ENCODE measurements around the gene SNTA1. TPM values are rescaled to one million over a fixed set of nuclear protein-coding genes. Genes with fewer than 3 reads are reported as not detected.

Gene SNTA1
- total and polyA plus RNA-seq, 4 experiments from 2014 or later: 5.1 to 9.2 (median 6.5) TPM

DNA sequence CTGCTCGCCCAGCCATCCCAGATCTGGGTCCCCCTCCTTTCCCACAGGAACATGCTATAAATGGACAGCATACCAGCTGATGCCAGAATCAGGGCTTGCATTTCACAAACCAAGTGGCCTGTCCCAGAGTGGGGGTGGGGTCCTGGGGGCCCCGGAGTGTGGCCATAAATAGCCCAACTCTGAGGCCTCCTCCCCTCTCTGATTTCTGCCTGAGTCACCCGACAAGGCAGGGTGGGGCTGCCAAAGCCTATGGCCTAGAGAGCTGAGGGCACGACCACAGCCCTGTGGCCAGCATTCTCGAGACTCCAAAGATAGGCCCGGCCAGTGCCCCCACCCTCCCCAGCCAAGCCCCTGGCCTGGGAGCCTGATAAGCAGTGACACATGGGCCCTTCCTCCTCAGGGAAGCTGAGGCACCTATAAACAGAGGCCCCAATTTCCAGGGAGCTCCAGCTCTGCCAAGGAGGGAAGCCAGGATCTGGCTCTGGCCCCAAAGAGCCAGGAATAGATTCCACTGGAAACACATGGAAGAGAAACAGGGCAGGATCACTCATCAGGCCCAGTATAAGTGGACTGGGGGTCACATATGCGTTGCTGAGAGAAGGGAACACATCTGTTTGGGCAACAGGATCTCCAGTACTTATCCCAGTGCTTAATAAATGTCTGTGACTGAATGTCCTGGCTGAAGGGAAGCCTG lies 20.3 kb downstream of the SNTA1 start:
- DNase-seq: no peak
- H3K27me3 Mint-ChIP-seq: no peaks in the 10 kb centered on the region
- H3K36me3 ChIP-seq (ENCODE audit: insufficient read depth, low read length): no peaks in the 10 kb centered on the region
- no peak overlapping the region for H3K4me3 ChIP-seq (ENCODE audit: low read length in 2 of 2)
- H3K27ac Mint-ChIP-seq: no peak overlapping the region
- H3K36me3 Mint-ChIP-seq: peaks cover 0 to 2% of the 10 kb centered on the region in 2 donors
- no peaks in the 10 kb centered on the region for H3K4me1 Mint-ChIP-seq
- no peaks in the 10 kb centered on the region for H3K4me1 ChIP-seq (ENCODE audit: insufficient read depth, low read length)
- ChIA-PET CTCF (ENCODE audit: partially characterized antibody) (no interaction called here), POLR2A (ENCODE audit: partially characterized antibody) (no interaction called here)
- H3K27ac ChIP-seq (ENCODE audit: low read depth, low read length): no peak overlapping the region
- no peak overlapping the region for H3K4me3 Mint-ChIP-seq
- no peaks in the 10 kb centered on the region for H3K9me3 Mint-ChIP-seq
- H3K27me3 ChIP-seq (ENCODE audit: insufficient read depth, low read length): no peaks in the 10 kb centered on the region
- no peaks in the 10 kb centered on the region for H3K9me3 ChIP-seq (ENCODE audit: control insufficient read depth in 1 of 2, low read length in 2 of 2)
- intact Hi-C loops (cut with micrococcal nuclease): no loop called here

DNA sequence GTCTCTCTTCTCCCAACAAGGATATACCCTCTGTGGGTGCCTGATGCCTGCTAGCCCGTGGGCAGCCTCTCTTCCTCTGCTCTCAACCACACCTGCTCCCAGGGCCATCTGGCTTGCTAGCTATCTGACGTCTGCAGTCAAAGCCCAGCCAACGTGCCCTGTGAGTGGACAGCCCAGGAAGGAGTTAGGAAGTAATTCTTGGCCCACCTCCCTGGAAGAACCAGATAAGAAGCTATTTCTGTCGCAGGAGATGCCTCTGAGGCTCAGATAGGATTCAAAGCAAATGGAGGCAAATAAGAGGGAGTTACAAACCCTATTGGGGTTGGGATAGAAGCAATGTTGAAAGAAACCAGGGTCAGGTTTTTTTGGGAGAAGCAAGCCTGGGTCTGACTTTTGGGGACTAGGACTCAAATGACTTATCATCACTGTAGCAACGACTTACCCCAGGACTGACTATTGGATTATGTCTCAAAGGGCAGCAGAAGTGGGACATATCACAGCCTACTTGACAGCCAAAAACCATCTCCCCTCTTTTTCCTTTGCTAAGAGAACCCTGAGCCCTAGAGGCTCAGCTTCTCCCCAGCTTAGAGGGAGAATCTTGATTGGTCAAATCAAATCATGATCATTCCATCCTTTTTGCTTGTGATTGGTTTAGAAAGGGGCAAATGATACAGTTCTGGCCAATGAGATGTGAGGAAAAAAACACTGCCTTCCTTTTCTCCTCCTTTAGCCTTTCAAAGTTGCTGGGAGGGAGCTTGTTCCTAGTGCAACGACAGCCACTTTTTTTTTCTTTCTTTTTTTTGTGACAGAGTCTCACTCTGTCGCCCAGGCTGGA lies 24.2 kb downstream of the SNTA1 start:
- DNase-seq: no peak
- Mint-ChIP-seq H3K4me1 (no peaks in the 10 kb centered on the region), H3K9me3 (no peaks in the 10 kb centered on the region), H3K27me3 (no peaks in the 10 kb centered on the region), H3K36me3 (peaks cover 0 to 3% of the 10 kb centered on the region in 2 donors), H3K27ac (peak overlapping the region in 2 of 7 donors; percentile 53 to 60), H3K4me3 (no peak overlapping the region)
- ChIA-PET CTCF (ENCODE audit: partially characterized antibody) (no interaction called here), POLR2A (ENCODE audit: partially characterized antibody) (interaction anchor here (1.2 kb wide), 1 partner anchor 24 kb away, joined by 4 read pairs; the partner anchor contains the start of gene SNTA1)
- H3K4me3 ChIP-seq (ENCODE audit: low read length in 2 of 2): no peak overlapping the region
- no peak overlapping the region for H3K27ac ChIP-seq (ENCODE audit: low read depth, low read length)
- no peaks in the 10 kb centered on the region for H3K4me1 ChIP-seq (ENCODE audit: insufficient read depth, low read length)
- H3K36me3 ChIP-seq (ENCODE audit: insufficient read depth, low read length): no peaks in the 10 kb centered on the region
- intact Hi-C loops (cut with micrococcal nuclease): no loop called here
- no peaks in the 10 kb centered on the region for H3K9me3 ChIP-seq (ENCODE audit: control insufficient read depth in 1 of 2, low read length in 2 of 2)
- no peaks in the 10 kb centered on the region for H3K27me3 ChIP-seq (ENCODE audit: insufficient read depth, low read length)

DNA sequence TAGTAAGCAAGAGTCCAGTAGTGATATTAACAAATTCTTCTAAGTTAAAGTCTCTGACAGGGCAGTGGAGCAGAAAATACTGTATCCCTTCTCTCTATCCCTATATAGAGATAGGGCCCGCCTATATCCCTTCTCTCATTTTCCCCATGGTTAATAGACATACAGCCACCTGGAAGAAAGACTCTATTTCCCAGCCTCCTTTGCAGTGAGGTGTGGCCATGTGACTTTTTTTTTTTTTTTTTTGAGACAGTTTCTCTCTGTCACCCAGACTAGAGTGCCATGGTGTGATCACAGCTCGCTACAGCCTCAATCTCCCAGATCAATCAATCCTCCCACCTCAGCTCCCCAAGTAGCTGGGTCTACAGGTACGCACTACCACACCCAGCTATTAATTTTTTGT lies 25.5 kb downstream of the SNTA1 start:
- no peak for DNase-seq
- Histone ChIP-seq H3K9me3 (ENCODE audit: control insufficient read depth in 1 of 2, low read length in 2 of 2) (no peaks in the 10 kb centered on the region), H3K4me3 (ENCODE audit: low read length in 2 of 2) (no peak overlapping the region), H3K36me3 (ENCODE audit: insufficient read depth, low read length) (no peaks in the 10 kb centered on the region), H3K27me3 (ENCODE audit: insufficient read depth, low read length) (no peaks in the 10 kb centered on the region), H3K4me1 (ENCODE audit: insufficient read depth, low read length) (no peaks in the 10 kb centered on the region), H3K27ac (ENCODE audit: low read depth, low read length) (no peak overlapping the region)
- Mint-ChIP-seq H3K4me3 (no peak overlapping the region), H3K36me3 (peaks cover 0 to 3% of the 10 kb centered on the region in 2 donors), H3K27me3 (no peaks in the 10 kb centered on the region), H3K4me1 (no peaks in the 10 kb centered on the region), H3K9me3 (no peaks in the 10 kb centered on the region), H3K27ac (no peak overlapping the region)
- ChIA-PET CTCF (ENCODE audit: partially characterized antibody) (no interaction called here), POLR2A (ENCODE audit: partially characterized antibody) (no interaction called here)
- intact Hi-C loops (cut with micrococcal nuclease): no loop called here

DNA sequence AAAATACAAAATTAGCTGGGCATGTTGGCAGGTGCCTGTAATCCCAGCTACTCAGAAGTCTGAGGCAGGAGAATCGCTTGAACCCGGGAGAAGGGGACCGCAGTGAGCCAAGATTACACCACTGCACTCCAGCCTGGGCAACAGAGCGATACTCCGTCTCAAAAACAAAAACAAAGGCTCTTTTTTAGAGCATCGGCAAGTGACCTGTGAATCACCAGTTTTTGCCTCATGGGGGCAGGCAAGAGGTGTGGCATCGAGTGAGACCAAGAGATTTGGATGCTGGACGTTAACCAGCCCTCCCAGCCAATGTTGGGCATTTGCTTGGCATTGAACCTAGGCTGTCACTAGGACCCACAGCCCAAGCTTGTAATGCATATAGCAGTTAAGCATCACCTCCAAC lies 27.6 kb downstream of the SNTA1 start:
- peaks cover 0 to 3% (median 3%) of the 10 kb centered on the region in 4 donors for H3K4me1 Mint-ChIP-seq
- CTCF ChIA-PET (ENCODE audit: partially characterized antibody): no interaction called here
- DNase-seq: no peak

DNA sequence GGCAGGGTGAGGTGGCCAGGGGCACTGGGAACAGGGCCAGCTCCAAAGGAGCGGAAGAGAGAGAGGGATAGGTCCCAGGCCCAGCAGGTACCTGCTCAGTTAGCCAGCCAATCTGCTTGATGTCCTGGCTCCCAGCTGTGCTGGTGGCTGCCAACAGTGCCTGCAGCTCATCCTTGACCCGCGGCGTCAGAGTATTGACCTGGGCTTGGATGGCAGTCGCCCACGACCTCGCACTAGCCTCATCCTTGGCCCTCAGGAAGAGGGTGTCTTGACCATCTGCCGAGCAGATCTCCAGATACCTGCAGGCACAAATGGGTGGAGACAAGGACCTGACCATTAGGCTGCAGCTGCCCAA lies 31.1 kb downstream of the SNTA1 start:
- CTCF ChIA-PET (ENCODE audit: partially characterized antibody): no interaction called here
- H3K27me3 ChIP-seq (ENCODE audit: insufficient read depth, low read length): no peaks in the 10 kb centered on the region
- no peak overlapping the region for H3K27ac Mint-ChIP-seq
- peaks cover 13 to 15% of the 10 kb centered on the region in 2 donors for H3K36me3 Mint-ChIP-seq
- peaks cover 2 to 6% (median 4%) of the 10 kb centered on the region in 4 donors for H3K4me1 Mint-ChIP-seq
- no peak for DNase-seq
- intact Hi-C loops (cut with micrococcal nuclease): no loop called here
- H3K4me3 ChIP-seq (ENCODE audit: low read length in 2 of 2): no peak overlapping the region
- H3K27ac ChIP-seq (ENCODE audit: low read depth, low read length): no peak overlapping the region
- H3K9me3 ChIP-seq (ENCODE audit: control insufficient read depth in 1 of 2, low read length in 2 of 2): no peaks in the 10 kb centered on the region
- H3K4me1 ChIP-seq (ENCODE audit: insufficient read depth, low read length): no peaks in the 10 kb centered on the region
- no peak overlapping the region for H3K4me3 Mint-ChIP-seq
- no peaks in the 10 kb centered on the region for H3K27me3 Mint-ChIP-seq
- no peaks in the 10 kb centered on the region for H3K9me3 Mint-ChIP-seq
- POLR2A ChIA-PET (ENCODE audit: partially characterized antibody): interaction anchor here (1.4 kb wide), 1 partner anchor 11 kb away, joined by 3 read pairs; the partner anchor contains the start of gene CDK5RAP1
- peaks cover 5% of the 10 kb centered on the region for H3K36me3 ChIP-seq (ENCODE audit: insufficient read depth, low read length)

More for the DNA sequence above, 27.6 kb downstream of the SNTA1 start:
- H3K4me1 ChIP-seq (ENCODE audit: insufficient read depth, low read length): no peaks in the 10 kb centered on the region
- H3K9me3 ChIP-seq (ENCODE audit: control insufficient read depth in 1 of 2, low read length in 2 of 2): no peaks in the 10 kb centered on the region
- Mint-ChIP-seq H3K27me3 (no peaks in the 10 kb centered on the region), H3K9me3 (no peaks in the 10 kb centered on the region), H3K4me3 (no peak overlapping the region), H3K36me3 (peaks cover 6 to 12% of the 10 kb centered on the region in 2 donors), H3K27ac (no peak overlapping the region)
- intact Hi-C loops (cut with micrococcal nuclease): no loop called here
- peaks cover 3% of the 10 kb centered on the region for H3K36me3 ChIP-seq (ENCODE audit: insufficient read depth, low read length)
- POLR2A ChIA-PET (ENCODE audit: partially characterized antibody): no interaction called here
- H3K4me3 ChIP-seq (ENCODE audit: low read length in 2 of 2): no peak overlapping the region
- H3K27me3 ChIP-seq (ENCODE audit: insufficient read depth, low read length): no peaks in the 10 kb centered on the region
- no peak overlapping the region for H3K27ac ChIP-seq (ENCODE audit: low read depth, low read length)

DNA sequence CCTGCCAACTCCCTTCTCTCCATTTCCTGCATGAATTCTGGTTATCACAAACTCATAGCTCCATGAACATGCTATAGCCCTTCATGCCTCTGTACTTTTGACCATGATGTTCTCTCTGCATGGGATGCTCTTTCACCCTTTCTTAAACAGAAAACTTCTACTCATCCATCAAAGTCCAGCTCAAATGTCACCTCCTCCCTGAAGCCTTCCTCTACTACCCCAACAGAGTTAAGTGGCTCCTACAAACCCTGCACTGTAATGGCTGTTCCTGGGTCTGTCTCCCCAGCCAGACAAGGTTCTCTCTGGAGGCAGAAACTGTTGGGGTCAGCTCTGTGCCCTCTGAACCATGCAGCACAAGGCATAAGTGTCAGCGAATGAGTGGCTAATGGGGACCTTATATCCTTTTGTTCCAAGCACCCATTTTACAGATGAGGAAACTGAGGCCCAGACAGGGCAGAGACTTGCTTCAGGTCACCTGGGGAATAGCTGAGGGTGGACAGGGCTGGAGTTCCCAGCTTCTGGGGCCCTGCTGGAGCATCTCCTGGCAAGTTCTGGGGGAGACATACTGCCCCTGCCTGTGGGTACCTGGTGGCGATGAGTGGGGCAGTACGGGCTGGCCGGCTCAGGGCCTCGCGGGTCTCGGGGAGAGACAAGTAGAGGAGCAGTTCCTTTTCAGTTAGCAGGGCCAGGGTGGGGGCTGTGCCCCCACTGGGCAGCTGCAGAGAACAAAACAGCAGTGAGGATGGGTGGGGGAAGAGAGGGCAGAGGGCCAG lies 31.7 kb downstream of the SNTA1 start:
- Mint-ChIP-seq H3K27ac (peak overlapping the region in 3 of 7 donors; percentile 24 to 64 (median 36)), H3K4me3 (no peak overlapping the region), H3K9me3 (no peaks in the 10 kb centered on the region), H3K36me3 (peaks cover 19% of the 10 kb centered on the region in 2 donors), H3K4me1 (peaks cover 4 to 8% (median 6%) of the 10 kb centered on the region in 4 donors), H3K27me3 (no peaks in the 10 kb centered on the region)
- ChIA-PET CTCF (ENCODE audit: partially characterized antibody) (interaction anchor here (0.6 to 1.5 kb wide), 3 partner anchors 10 to 20 kb away, joined by 3 to 4 read pairs (median 4); partner anchors contain the start of gene CDK5RAP1), POLR2A (ENCODE audit: partially characterized antibody) (interaction anchor here (1.4 kb wide), 1 partner anchor 10 kb away, joined by 3 read pairs; the partner anchor contains the start of gene CDK5RAP1)
- no peak for DNase-seq
- no peak overlapping the region for H3K4me3 ChIP-seq (ENCODE audit: low read length in 2 of 2)
- H3K27me3 ChIP-seq (ENCODE audit: insufficient read depth, low read length): no peaks in the 10 kb centered on the region
- peaks cover 8% of the 10 kb centered on the region for H3K36me3 ChIP-seq (ENCODE audit: insufficient read depth, low read length)
- H3K9me3 ChIP-seq (ENCODE audit: control insufficient read depth in 1 of 2, low read length in 2 of 2): no peaks in the 10 kb centered on the region
- intact Hi-C loops (cut with micrococcal nuclease): no loop called here
- no peak overlapping the region for H3K27ac ChIP-seq (ENCODE audit: low read depth, low read length)
- no peaks in the 10 kb centered on the region for H3K4me1 ChIP-seq (ENCODE audit: insufficient read depth, low read length)

All from CD4-positive, alpha-beta memory T cell (primary cell).